ENCODE data around the gene DCLK2. TPM values are rescaled to one million over a fixed set of nuclear protein-coding genes. Genes with fewer than 3 reads are reported as not detected.
A peak's percentile ranks its signal among the peaks of the same experiment; 100 is the strongest.

The DCLK2 gene
- polyA plus RNA-seq, 1 of the 3 experiments (the other 2 are of a cell fraction) = 10.1 TPM

GRCh38 chr4:150061086-150061776 lies 17.0 kb upstream of the DCLK2 start (continued):
- no peak for TF ChIP-seq USF2 (IDR thresholded peaks at IDR 0.05; ENCODE audit: borderline replicate concordance, low read depth, low read length)

GRCh38 chr4:150063128-150063527 lies 15.1 kb upstream of the DCLK2 start:
- Histone ChIP-seq H2AFZ (ENCODE audit: low read depth) (0 out of 2 replicates have a peak overlapping the region, but pooled peaks have one; percentile 17), H3K27me3 (ENCODE audit: insufficient read depth) (no peaks in the 10 kb centered on the region), H3K9ac (no peak overlapping the region), H3F3A (replicated peaks; ENCODE audit: insufficient read depth) (no peaks in the 10 kb centered on the region), H3K4me3 (ENCODE audit: low read depth in 2 of 2, low read length in 1 of 2) (no peak overlapping the region), H3K36me3 (replicated peaks in 1 of 2; ENCODE audit: control insufficient read depth in 1 of 2, insufficient read depth in 2 of 2, low read length in 1 of 2) (peaks cover 0 to 3% of the 10 kb centered on the region in 2 experiments), H3K9me3 (peaks cover 3% of the 10 kb centered on the region; the same call in 1 of the 2 replicates), H3K4me1 (ENCODE audit: control insufficient read depth in 1 of 2, insufficient read depth in 2 of 2, low read depth in 1 of 2, low read length in 1 of 2) (peaks cover 0 to 2% of the 10 kb centered on the region in 2 experiments; a peak in 2 of 4 replicates), H3K9me2 (no peaks in the 10 kb centered on the region), H3K79me2 (ENCODE audit: insufficient read depth) (no peaks in the 10 kb centered on the region), H3K27ac (ENCODE audit: low read depth in 2 of 2, low read length in 1 of 2) (no peak overlapping the region), H4K20me1 (ENCODE audit: insufficient read depth) (no peaks in the 10 kb centered on the region), H3K4me2 (no peak overlapping the region)
- CTCF ChIA-PET = interaction anchor here (1.3 to 1.6 kb wide), 2 partner anchors 144 to 180 kb away, joined by 3 to 6 read pairs; no protein-coding TSS in a partner anchor
- TF ChIP-seq RCOR1 (IDR thresholded peaks at IDR 0.05; ENCODE audit: low read length) = no peak
- POLR2A ChIA-PET = no interaction called here
- DNase-seq = no peak

GRCh38 chr4:150065740-150066139 lies 12.5 kb upstream of the DCLK2 start:
- no peak for DNase-seq
- Histone ChIP-seq H3K27me3 (ENCODE audit: insufficient read depth) (no peaks in the 10 kb centered on the region), H3K27ac (ENCODE audit: low read depth in 2 of 2, low read length in 1 of 2) (no peak overlapping the region), H3K4me3 (ENCODE audit: low read depth in 2 of 2, low read length in 1 of 2) (no peak overlapping the region), H3K4me2 (no peak overlapping the region), H3K79me2 (ENCODE audit: insufficient read depth) (no peaks in the 10 kb centered on the region), H3K9me3 (peaks cover 3% of the 10 kb centered on the region; the same call in 1 of the 2 replicates), H4K20me1 (ENCODE audit: insufficient read depth) (no peaks in the 10 kb centered on the region), H2AFZ (ENCODE audit: low read depth) (no peak overlapping the region), H3K4me1 (ENCODE audit: control insufficient read depth in 1 of 2, insufficient read depth in 2 of 2, low read depth in 1 of 2, low read length in 1 of 2) (peaks cover 0 to 6% of the 10 kb centered on the region in 2 experiments; a peak in 1 of 4 replicates), H3K9me2 (no peaks in the 10 kb centered on the region), H3K36me3 (replicated peaks in 1 of 2; ENCODE audit: control insufficient read depth in 1 of 2, insufficient read depth in 2 of 2, low read length in 1 of 2) (peaks cover 0 to 3% of the 10 kb centered on the region in 2 experiments), H3F3A (replicated peaks; ENCODE audit: insufficient read depth) (peaks cover 4% of the 10 kb centered on the region), H3K9ac (no peak overlapping the region)
- ChIA-PET CTCF (interaction anchor here (0.7 to 2.0 kb wide), 2 partner anchors 10 to 67 kb away, joined by 4 to 5 read pairs; no protein-coding TSS in a partner anchor), POLR2A (no interaction called here)
- WGBS (ENCODE audit: low lambda C conversion rate) = 83% methylated on average over 6 of the region's 6 CpGs
- TF ChIP-seq PBX3 (IDR thresholded peaks at IDR 0.05) (no peak), RFX5 (IDR thresholded peaks at IDR 0.05; ENCODE audit: low read length) (no peak), CHD2 (IDR thresholded peaks at IDR 0.05; ENCODE audit: low read length, partially characterized antibody) (no peak), EZH2phosphoT487 (IDR thresholded peaks at IDR 0.05; ENCODE audit: borderline replicate concordance, low read depth) (no peak), FOXJ3 (CRISPR knock-in tag; IDR thresholded peaks at IDR 0.05) (no peak), IRF3 (IDR thresholded peaks at IDR 0.05; ENCODE audit: low read depth, low read length) (no peak), JUND (IDR thresholded peaks at IDR 0.05) (no peak), RXRA (IDR thresholded peaks at IDR 0.05; ENCODE audit: borderline replicate concordance, low read depth) (no peak), ELF1 (IDR thresholded peaks at IDR 0.05) (no peak), GABPA (IDR thresholded peaks at IDR 0.05; ENCODE audit: low read depth) (no peak), POLR2AphosphoS5 (IDR thresholded peaks at IDR 0.05; ENCODE audit: low read depth, low read length) (no peak), YY1 (IDR thresholded peaks at IDR 0.05; ENCODE audit: low read depth) (no peak), USF2 (IDR thresholded peaks at IDR 0.05; ENCODE audit: borderline replicate concordance, low read depth, low read length) (no peak), RAD21 (IDR thresholded peaks at IDR 0.05; ENCODE audit: low read length) (no peak), REST (IDR thresholded peaks at IDR 0.05; ENCODE audit: low read depth, low read length) (no peak)

All from SK-N-SH (cell line).